Measurements from ENCODE around the gene TTC23L.
"Not testable (repeated sequence)": the region's sequence is repeated elsewhere in the genome, so short reads cannot be mapped to it uniquely, and the experiment has no call there.

Gene TTC23L, protein sequence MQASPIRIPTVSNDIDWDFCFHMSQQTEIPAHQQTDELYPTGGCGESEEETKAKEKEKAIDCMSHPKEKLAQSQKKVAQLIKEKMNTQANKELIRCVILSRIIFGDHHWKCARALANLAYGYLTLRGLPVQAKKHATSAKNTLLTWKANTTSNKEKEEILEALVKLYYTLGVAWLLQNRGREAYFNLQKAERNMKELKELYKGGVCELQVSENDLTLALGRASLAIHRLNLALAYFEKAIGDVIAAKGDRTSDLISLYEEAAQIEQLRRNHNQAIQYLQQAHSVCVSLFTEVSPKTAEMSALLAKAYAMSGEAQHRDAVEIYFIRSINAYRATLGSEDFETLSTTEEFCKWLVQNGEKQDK

DNA sequence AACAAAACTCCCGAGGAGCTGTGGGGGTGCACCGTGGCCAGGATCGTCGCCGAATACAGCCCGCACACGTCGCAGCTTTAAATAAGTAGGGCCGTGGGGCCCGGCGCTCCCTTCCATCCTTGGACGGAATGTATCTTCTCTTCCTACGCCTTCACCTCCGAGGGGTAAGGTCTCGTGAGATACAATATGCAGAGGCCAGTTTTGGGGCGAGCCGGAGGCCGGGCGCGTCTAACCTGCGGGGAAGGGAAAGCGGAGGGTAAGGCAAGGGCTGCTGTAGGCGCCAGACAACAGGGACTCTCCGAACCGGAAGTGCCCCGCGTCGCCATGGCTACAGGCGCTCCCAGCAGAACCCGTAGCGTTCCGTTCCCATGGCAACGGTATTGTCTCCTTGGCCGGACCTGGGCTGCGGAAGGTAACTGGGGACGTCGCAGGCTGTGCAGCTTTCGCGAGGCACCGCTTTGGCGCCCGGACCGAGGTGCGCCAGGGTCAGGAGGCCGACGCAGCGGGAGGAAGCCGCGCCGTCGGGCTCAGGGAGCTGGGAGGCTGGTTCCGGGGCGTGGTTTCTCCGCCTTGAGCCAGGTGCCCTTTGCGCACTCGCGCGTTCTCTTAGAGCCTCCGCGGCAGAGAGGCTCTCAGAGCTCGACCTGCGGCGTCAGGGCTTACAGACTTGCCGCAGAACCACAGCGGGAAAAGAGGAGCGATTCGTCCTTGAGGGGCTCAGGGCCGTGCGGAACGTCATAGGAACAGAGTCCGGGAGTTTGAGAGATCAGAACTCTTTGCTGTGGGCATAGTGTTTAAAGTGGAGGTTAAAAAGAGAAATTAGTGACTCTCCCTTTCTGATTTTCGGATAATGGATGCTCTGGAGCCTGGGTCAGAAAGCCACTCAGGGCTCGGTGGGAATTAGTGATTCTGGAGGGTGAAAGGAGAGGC lies at the start of gene TTC23L:
TTC23L (plus strand) TSS at position 380 of the 930 bp plus-strand sequence. CDS start 1,508 bp downstream, outside the sequence.
- peak; percentile 91 for DNase-seq

DNA sequence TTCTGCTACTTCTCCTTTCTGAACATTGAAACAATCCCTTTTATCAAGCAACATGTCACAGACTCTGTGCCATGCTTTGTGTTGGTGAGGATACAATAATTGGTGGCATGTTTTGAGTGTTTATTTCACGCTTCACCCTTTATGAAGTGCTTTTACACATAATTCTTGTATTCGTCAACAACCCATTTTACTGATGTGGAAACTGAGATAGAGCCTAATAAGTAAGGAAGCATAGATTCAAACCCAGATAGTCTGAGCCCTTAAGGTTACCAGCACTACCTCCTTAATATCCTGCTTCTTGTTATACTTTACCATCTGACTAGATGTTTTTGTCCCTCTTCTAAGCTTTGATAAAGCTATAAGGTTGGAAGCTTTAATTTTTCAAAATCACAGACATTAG lies 49.3 kb upstream of the TTC23L start:
- DNase-seq = no peak

DNA sequence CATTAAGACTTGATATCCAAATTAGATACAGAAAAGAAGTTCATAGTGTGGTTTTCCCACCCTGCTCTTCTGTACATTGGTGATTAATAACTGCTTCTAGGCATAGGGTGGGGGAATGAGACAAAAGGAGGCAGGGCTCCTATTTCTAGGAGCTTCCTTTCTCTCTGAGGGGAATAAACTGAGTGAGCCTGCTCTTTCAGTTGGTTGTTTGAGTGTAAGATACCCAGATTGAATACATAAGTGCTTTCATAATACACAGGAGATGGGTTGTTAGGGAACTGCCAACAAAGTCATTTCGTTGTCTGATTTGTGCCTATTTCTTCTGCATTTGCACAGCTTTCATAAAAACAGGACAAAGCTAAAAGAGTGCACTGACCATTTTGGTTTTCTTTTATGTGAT lies 48.9 kb upstream of the TTC23L start:
- DNase-seq = no peak

DNA sequence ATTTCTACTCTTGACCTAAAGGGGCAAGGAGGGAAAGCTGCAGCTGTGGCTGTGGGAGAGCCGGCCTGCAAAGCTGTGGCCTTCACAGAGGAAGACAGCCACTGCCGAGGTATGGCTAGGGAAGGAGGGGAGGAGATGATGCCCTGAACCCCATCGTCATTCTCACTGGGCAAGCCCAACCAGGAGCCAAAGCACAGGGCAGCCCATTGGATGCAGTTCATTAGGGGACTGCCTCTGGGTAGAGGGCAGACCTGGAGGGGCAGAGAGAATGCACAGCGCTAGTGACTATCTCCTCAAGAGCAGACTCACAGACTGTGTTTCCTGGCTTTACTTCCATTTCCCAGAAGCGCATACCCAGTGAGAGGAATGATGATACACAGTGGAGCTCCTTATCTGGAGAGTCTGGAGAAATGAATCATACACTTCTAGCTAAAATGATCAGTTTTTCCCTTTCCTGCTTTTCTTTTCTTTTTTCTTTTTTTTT lies 47.2 kb upstream of the TTC23L start:
- DNase-seq = no peak

DNA sequence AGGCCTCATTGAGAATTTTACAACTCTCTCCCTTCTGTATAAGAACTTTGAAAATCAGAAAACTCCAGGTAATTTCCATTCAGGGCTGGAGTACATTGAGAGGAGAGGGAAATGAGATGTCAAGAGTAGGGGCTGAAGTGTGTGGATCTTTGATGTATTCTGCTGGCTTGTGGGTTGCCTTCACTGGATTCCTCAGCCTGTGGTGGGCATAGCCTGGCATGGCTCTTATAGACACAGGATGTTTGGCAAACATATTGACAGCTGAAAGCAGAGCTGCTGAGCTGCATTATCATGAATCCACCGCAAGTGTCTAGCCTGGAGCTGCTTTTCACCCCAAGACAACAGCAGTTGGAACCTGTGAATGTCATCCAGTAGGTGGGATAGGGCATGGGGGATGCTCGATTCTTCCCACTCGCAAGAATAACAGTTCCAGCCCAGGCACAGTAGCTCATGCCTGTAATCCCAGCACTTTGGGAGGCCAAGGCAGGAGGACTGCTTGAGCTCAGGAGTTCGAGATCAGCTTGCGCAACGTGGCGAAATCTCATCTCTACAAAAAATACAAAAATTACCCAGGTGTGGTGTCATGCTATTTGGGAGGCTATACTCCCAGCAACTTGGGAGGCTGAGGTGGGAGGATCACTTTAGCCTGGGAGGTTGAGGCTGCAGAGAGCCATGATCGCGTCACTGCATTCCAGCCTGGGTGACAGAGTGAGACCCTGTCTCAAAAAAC lies 36.0 kb upstream of the TTC23L start:
- no peak for DNase-seq

DNA sequence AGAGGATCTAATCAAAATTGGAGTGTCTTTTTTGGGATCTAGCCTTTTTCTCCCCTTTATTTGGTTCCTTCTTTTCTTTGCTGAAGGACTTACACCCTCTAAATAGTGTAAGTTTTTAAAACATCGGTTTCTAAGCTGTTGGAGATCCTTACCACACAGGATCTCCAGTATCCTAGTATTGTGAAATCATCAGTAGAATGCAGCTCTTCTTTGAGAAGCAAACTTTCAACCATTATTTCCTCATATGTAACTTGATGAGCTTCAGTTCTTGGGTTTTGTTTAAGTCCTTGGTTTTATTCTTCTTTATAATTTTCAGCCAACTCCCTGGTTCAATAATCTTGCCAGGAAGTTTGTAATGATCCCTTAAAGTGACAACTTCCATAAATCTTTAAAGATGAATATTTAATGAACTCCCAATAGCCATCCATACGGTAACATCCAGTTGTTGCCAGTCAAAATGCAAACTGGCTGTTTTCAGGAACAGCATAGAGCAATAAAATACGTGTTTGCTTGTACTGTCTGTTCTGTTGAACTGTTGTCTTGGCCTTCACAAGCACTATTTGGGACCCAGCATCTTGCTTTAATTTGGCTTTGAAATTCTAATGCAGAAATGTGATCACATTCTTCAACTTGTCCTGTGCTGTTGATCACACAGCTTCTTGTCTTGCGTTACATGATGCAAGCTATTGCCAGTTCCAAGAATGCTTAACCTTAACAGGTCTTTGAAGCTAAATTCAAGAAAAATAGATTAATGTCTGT lies 34.8 kb upstream of the TTC23L start:
- no peak for DNase-seq

DNA sequence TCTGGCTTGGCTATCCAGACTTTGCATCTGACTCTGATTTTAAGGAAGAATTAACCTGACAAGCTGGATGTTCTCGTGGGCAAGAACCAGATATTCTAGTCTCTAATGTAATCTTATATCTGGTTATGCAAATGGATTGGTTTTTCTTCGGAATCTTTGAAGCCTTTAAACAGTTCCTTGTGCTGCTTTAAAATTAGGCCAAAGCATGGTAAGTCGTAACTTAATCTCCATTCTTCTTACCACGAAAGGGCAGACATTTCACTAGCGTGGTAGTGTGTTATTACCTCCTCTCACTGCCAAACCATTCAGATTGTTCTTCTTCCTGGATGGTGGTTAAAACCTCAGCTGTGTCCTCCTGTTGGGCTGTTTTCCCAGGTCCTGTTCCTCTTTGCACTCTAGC lies 34.1 kb upstream of the TTC23L start:
- no peak for DNase-seq

DNA sequence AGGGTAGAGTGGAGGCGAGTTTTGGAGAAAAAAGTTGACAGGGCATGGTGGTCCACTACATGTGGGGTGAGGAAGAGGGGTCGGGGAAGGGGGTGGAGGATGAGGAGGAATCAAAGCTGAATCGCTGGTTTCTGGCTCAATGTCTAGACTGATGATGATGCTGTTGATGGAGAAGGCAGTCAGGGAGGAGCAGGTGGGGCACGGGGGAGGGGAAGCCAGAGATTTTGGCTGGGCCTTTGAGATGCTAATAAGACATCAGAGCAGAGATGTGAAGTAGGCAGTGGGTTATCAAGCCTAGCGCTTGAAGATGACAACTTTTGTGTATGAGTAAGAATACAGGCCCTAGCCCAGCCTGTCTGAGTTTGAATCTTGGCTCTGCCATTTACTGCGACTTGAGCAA lies 32.4 kb upstream of the TTC23L start:
- no peak for DNase-seq

DNA sequence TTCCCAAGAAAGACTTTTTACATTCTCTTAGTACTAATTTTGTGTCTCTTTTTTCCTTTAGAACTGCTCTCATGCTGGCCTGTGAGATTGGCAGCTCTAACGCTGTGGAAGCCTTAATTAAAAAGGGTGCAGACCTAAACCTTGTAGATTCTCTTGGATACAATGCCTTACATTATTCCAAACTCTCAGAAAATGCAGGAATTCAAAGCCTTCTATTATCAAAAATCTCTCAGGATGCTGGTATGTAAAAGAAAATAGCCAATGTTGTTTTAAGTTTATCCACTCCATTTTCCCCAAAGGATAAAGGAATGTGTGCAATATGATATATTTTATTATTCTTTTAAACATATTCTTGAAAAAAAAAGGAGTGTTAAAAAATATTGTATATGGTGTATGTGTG lies 27.3 kb upstream of the TTC23L start:
- no peak for DNase-seq

DNA sequence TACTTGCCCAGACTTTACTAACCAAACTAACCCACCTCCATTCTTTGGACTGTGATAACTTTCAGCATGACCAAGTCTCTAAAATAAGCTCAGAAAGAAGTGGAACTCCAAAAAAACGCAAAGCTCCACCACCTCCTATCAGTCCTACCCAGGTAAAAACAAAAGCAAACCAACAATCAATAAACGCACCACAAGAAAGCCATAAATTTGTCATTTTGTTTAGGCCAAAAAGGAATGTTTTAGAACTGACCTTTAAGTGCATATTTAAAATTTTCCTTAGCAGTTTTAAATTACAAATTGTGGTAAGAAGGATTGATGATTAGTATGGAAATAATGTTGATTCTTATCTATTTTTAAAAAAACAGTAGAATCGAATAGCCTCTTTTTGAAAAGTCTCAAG lies 25.5 kb upstream of the TTC23L start:
- DNase-seq = no peak

DNA sequence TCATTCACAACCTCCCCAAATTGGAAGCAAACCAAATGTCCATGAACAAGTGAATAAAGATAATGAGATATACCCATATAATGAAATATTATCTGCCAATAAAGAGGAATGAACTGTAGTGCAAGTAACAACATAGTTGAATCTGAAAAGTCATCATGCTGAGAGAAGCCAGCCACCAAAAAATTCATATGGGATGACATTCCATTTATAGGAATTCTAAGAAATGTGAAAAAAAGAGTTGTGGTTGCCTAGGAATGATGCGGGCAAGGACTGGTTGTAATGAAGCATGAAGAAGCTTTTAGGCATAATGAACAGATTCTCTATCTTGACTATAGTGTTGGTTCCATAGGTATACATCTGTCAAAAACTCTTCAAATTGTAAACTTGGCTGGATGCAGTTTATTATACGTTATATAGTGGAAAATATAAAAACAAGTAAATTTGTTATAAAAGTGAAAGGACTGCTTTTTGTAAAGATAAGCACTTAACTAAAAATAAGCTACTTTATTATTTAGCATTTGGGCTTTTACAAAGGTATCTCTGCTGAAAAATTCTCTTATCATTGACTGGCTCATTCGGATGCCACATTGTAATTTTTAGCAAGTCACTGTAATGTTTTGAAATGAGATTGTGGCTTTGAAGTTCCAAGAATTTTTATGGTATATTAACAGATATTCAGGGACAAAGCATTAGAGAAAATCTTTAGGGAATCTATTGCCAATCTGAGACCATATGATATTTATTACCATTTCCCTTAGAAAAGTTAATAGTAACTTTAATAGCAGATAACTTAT lies 21.2 kb upstream of the TTC23L start:
- no peak for DNase-seq

DNA sequence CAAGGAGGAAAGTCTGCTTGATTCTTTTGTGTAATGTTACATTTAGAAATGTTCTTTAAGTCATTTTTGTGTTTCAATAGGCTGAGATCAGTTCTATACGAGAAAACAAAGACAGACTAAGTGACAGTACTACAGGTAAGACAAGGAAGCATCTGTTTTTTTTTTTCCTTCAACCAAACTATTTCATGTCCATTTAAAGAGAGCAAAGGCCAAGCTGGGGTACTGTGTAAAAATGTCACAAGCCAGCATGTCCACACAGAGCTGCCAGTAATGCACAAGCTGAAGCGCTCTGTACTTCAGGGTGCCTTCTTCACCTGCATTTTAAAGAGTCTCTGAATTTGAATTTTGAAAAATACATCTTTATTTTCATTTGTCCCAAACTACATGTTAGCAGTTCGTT lies 20.2 kb upstream of the TTC23L start:
- no peak for DNase-seq

DNA sequence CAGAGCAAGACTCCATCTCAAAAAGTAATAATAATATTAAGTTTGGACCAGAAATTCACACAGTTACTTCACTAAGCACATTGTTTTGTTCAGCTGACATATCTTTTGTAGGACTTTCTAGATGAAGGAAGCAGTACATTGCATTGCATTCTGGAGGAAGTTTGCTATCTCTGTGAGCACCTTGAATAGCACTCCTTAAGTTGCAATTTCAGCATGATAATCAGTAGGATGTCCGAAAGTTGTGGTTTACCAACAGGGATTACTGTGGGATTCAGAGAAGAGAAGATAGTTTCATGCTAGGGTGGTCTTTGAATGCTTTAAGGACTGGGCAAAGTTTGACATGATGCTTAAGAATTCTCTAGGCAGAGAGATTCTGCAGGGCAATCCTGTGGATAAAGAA lies 18.4 kb upstream of the TTC23L start:
- DNase-seq = no peak

DNA sequence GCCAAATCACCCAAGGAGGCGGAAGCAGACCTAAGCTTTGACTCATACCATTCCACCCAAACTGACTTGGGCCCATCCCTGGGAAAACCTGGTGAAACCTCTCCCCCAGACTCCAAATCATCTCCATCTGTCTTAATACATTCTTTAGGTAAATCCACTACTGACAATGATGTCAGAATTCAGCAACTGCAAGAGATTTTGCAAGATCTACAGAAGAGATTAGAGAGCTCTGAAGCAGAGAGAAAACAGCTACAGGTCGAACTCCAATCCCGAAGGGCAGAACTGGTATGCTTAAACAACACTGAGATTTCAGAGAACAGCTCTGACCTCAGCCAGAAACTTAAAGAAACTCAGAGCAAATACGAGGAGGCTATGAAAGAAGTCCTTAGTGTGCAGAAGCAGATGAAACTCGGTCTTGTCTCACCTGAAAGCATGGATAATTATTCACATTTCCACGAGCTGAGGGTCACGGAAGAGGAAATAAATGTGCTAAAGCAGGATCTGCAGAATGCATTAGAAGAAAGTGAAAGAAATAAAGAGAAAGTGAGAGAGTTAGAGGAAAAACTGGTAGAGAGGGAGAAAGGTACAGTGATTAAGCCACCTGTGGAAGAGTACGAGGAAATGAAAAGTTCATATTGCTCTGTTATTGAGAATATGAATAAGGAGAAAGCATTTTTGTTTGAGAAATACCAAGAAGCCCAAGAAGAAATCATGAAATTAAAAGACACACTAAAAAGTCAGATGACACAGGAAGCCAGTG lies 15.8 kb upstream of the TTC23L start:
- no peak for DNase-seq

DNA sequence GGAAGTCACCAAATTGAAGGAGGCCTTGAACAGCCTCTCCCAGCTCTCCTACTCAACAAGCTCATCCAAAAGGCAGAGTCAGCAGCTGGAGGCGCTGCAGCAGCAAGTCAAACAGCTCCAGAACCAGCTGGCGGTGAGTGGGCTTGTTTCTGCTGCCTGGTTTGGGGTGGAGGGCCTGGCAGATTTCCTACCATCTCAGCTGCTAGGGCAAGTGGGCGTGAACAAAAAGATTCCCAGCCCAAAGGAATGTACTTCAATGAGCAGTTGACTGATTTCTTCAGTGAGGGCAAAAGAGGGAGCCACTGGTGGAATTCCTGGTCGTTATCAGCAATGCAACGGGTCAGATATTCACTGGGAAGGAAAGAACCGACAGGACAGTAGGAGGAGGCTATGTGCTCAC lies 12.6 kb upstream of the TTC23L start:
- no peak for DNase-seq

DNA sequence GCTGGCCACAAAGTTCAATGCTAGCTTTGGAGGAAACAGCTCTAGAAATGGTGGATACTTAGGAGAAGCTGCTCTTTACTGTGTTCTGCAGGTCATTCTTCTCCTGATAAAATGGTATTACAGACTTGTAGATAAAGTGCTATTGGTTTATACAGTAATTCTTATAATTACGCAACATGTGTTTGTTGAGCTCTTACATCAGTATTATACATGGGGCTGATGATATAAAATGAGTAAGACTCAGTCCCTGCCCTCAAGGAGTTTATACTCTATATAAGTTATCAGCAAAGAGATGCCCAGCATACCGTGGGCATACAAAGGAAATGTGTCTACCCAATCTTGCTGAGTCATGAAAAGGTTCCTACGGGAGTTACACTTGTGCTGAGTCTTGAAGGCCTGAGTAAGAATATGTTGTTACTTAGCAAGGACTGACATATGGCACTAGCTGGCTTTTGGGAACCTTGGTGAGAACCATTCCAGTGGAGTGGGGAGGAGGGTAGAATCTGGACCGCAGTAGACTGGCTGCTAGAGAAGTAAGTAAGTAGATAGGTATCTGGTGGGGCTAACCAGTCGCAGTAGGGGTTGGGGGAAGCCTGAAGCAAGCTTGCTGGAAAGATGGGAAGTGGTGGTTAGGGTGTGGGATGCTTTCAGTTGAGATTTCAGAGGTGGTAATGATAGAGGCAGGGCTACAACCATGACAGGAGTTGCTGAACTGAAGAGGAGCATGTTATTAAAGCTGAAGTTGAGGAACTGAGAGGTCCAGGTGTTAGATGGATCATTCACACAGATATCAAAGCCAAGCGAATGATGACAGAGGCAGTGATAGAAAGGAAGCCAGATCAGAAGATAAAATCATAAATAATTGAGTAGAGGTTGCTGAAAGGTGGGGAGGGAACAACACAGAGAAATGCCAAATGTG lies 11.1 kb upstream of the TTC23L start:
- no peak for DNase-seq

DNA sequence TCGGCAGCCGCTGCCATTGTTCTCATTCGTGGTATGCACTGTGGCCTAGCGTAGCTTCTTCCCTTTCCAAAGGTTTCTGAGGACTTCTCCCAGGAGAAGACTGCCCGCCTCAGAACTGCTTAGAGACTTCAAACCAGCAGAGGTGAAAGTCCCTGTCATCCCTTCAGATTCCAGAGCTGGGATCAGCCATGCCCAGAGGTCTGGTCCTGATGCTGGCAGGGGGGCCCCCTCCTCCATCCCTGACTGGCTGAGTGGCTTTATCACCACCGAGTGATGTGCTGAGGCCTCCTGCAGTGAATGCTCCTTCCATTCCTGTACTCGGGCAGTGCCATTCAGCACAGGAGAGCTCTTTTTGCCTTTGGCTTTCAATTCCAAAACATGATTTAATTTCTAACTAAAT lies 8.1 kb upstream of the TTC23L start:
- not testable (repeated sequence) for DNase-seq

DNA sequence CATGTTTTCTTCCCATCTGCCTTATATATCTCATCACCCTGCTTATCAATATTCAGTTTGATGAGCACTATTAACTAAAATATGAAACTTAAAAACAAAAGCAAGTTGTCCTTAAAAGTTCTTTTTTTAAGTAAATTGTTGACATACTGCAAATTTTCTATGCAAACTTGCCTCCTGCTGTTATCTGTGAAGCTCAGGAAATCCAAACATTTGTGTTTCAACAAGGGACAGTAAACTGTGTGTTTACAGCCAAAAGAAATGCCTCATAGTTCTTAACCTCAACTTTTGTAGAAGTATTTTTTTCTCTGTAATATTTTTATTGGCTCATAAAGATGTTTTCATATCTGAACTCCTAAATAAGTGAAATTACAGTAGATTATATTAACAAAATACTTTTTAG lies 7.7 kb upstream of the TTC23L start:
- DNase-seq = no peak

DNA sequence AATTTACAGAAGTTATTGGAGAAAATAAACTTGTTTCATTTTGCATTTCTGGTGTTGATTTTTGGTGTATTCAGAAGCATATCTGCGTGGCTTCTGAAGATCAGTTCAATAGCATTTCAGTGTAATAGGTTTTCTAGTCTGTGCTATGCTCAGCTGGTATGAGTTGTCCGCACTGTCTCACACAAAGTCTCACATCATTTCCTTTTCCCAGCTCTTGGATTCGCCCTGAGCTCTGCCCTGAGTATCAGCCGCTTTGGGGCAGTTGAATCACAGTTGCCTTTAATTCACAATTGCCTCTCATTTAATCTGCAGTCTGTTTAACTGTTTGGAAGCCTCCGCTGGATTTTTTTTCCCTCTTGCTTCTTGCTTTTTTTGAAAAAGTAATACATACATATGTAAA lies 6.4 kb upstream of the TTC23L start:
- no peak for DNase-seq

DNA sequence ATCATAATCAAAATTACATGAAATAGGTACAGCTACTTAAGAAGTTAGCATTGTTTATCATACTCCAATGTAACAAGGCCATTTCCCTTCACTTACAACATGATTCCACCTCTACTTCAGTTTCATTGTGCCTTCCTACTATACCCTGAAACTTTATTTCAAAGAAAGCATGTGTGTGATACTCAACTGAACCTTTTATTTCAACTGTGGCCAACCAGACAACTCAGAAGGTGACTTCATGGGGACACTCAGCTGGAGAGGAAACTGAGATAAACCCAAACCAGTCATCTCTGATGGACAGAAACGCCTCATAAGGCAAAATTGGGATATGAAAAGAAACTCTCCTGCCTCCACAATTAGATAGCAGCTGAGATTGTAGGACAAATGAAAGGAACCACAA lies 5.9 kb upstream of the TTC23L start:
- DNase-seq = no peak
